Lower lobe of right lung (tissue), 2 donors: ENCODE results near the gene SLC25A21. TPM values are rescaled to one million over a fixed set of nuclear protein-coding genes. Genes with fewer than 3 reads are reported as not detected.
"Not testable (repeated sequence)": the region's sequence is repeated elsewhere in the genome, so short reads cannot be mapped to it uniquely, and the experiment has no call there.

ENCODE experiments used
- ATAC-seq, 2 donors: fragments of 200-7000 bp; cut with Tn5 transposase; one replicate each; pipeline ENCODE4 v1.9.1; 2020 to 2022; ENCODE audit warnings: mild to moderate bottlenecking in 2 of 2, moderate library complexity in 2 of 2
- DNase-seq: peaks from one replicate; pipeline ENCODE4 v3.0.0-alpha.2; 2020
- H3K27ac ChIP-seq: fragments of 200-600 bp; one replicate; pipeline ENCODE4 v1.8.0; 2022
- H3K27me3 ChIP-seq: fragments of 200-600 bp; one replicate; pipeline ENCODE4 v1.8.0; 2022; ENCODE audit warnings: low read depth
- H3K36me3 ChIP-seq: fragments of 200-600 bp; one replicate; pipeline ENCODE4 v1.8.0; 2022; ENCODE audit warnings: mild to moderate bottlenecking
- H3K4me1 ChIP-seq: fragments of 200-600 bp; one replicate; pipeline ENCODE4 v1.8.0; 2022
- H3K4me3 ChIP-seq: fragments of 200-600 bp; one replicate; pipeline ENCODE4 v1.8.0; 2022; ENCODE audit warnings: mild to moderate bottlenecking
- H3K9me3 ChIP-seq: fragments of 200-600 bp; one replicate; pipeline ENCODE4 v1.8.0; 2022
- CTCF ChIP-seq: fragments of 200-600 bp; IDR thresholded peaks from one replicate; pipeline ENCODE4 v1.8.0; 2022; ENCODE audit warnings: antibody characterized with exemption, mild to moderate bottlenecking
- intact Hi-C: fragments of 100-400 bp; cut with DNase I; formaldehyde crosslinking; loops from one replicate; pipeline ENCODE4 v1.11.0; 2022
- total RNA-seq: library from RNA; stranded (reverse); fragmentation: NEBNext Ultra II Directional; extraction: Animal tissue kit (Norgen Biotek cat#: 25700); gene quantifications from one replicate; pipeline ENCODE4 v1.2.1, GENCODE V29; 2021
- donor health status: DM: no; HTN: yes; CAD: no; lungs with severe emphysema.

SLC25A21 gene
- total RNA-seq, 1 donor from 2014 or later: 0.38 TPM

- intact Hi-C loops: no loop called here
- TF ChIP-seq CTCF: no peak
- Histone ChIP-seq H3K27ac (no peak overlapping the region), H3K36me3 (no peaks in the 10 kb centered on the region), H3K4me1 (no peaks in the 10 kb centered on the region), H3K9me3 (no peaks in the 10 kb centered on the region), H3K27me3 (no peaks in the 10 kb centered on the region), H3K4me3 (no peak overlapping the region)
- ATAC-seq (no peak), DNase-seq (no peak)
Observed at GRCh38 chr14:37187294-37187693, 14.9 kb upstream of the SLC25A21 start.

- Histone ChIP-seq H3K36me3 (no peaks in the 10 kb centered on the region), H3K27ac (no peak overlapping the region), H3K4me3 (no peak overlapping the region), H3K27me3 (no peaks in the 10 kb centered on the region), H3K4me1 (no peaks in the 10 kb centered on the region), H3K9me3 (no peaks in the 10 kb centered on the region)
- DNase-seq (no peak), ATAC-seq (no peak)
- TF ChIP-seq CTCF: no peak
- intact Hi-C loops: no loop called here
Observed at GRCh38 chr14:37186865-37187264, 14.5 kb upstream of the SLC25A21 start.

GRCh38 chr14:37185670-37186069 is 13.3 kb upstream of the SLC25A21 start:
- intact Hi-C loops: no loop called here
- Histone ChIP-seq H3K4me3 (no peak overlapping the region), H3K27ac (no peak overlapping the region), H3K9me3 (no peaks in the 10 kb centered on the region), H3K4me1 (no peaks in the 10 kb centered on the region), H3K36me3 (no peaks in the 10 kb centered on the region), H3K27me3 (no peaks in the 10 kb centered on the region)
- no peak for TF ChIP-seq CTCF
- no peak for DNase-seq
- no peak for ATAC-seq

- H3K36me3 ChIP-seq, DNase-seq, H3K27me3 ChIP-seq, H3K4me1 ChIP-seq, intact Hi-C loops, H3K9me3 ChIP-seq, H3K27ac ChIP-seq, H3K4me3 ChIP-seq, ATAC-seq: not testable (repeated sequence)
Observed at GRCh38 chr14:37184520-37184919, 12.1 kb upstream of the SLC25A21 start.

GRCh38 chr14:37181441-37181840 is 9.0 kb upstream of the SLC25A21 start:
- no peak overlapping the region for H3K27ac ChIP-seq
- H3K4me3 ChIP-seq: no peak overlapping the region
- no peaks in the 10 kb centered on the region for H3K27me3 ChIP-seq
- DNase-seq (no peak), ATAC-seq (no peak)
- no peak for TF ChIP-seq CTCF
- H3K36me3 ChIP-seq: no peaks in the 10 kb centered on the region
- no peaks in the 10 kb centered on the region for H3K9me3 ChIP-seq
- H3K4me1 ChIP-seq: no peaks in the 10 kb centered on the region
- intact Hi-C loops: no loop called here

- H3K9me3 ChIP-seq, ATAC-seq, DNase-seq, H3K27me3 ChIP-seq, H3K27ac ChIP-seq, H3K4me3 ChIP-seq, H3K36me3 ChIP-seq, H3K4me1 ChIP-seq, intact Hi-C loops: not testable (repeated sequence)
Observed at GRCh38 chr14:37180886-37181285, 8.5 kb upstream of the SLC25A21 start.

GRCh38 chr14:37179896-37180502 is 7.6 kb upstream of the SLC25A21 start:
- Histone ChIP-seq H3K36me3 (no peaks in the 10 kb centered on the region), H3K4me3 (no peak overlapping the region), H3K27ac (no peak overlapping the region), H3K4me1 (peaks cover under 1% of the 10 kb centered on the region), H3K27me3 (no peaks in the 10 kb centered on the region), H3K9me3 (no peaks in the 10 kb centered on the region)
- intact Hi-C loops: no loop called here
- no peak for TF ChIP-seq CTCF
- DNase-seq: no peak
- ATAC-seq: no peak
